Gastroesophageal sphincter (tissue), 4 donors: ENCODE measurements around the gene CIPC. TPM values are rescaled to one million over a fixed set of nuclear protein-coding genes. Genes with fewer than 3 reads are reported as not detected.

Experiments
- ATAC-seq: fragments of 150-250 bp; one replicate; pipeline ENCODE4 v1.9.1; 2016; ENCODE audit warnings: mild to moderate bottlenecking, moderate library complexity
- H3K27ac ChIP-seq, 4 donors: fragments of 200-600 bp; sonication (generic) in 3 of 4; 1 replicate in 3 of 4; 2 replicates in 1 of 4; pipeline ENCODE4 v1.5.1; 2016 to 2019
- H3K27me3 ChIP-seq: fragments of 200-600 bp; sonication (generic); one replicate; pipeline ENCODE4 v1.5.1; 2019
- H3K36me3 ChIP-seq, 2 donors: fragments of 200-600 bp; sonication (generic); one replicate each; pipeline ENCODE4 v1.5.1; 2019; ENCODE audit warnings: control low read depth in 1 of 2
- H3K4me1 ChIP-seq, 3 donors: fragments of 200-600 bp; sonication (generic); 1 replicate in 2 of 3; 2 replicates in 1 of 3; pipeline ENCODE4 v1.5.1; 2016 to 2019; ENCODE audit warnings: control low read depth in 2 of 3
- H3K4me3 ChIP-seq, 2 donors: fragments of 200-600 bp; sonication (generic); one replicate each; pipeline ENCODE4 v1.5.1; 2019; ENCODE audit warnings: mild to moderate bottlenecking in 1 of 2, moderate library complexity in 1 of 2
- H3K9me3 ChIP-seq, 3 donors: fragments of 200-600 bp; sonication (generic); one replicate each; pipeline ENCODE4 v1.5.1; 2017 to 2019; ENCODE audit warnings: control low read depth in 2 of 3
- EP300 ChIP-seq: sonication (generic); formaldehyde crosslinking; IDR thresholded peaks from one replicate; pipeline ENCODE4 v1.6.1; 2017; ENCODE audit warnings: antibody characterized with exemption, mild to moderate bottlenecking
- POLR2A ChIP-seq, 2 donors: fragments of 450-650 bp; IDR thresholded peaks; one replicate each; pipeline ENCODE4 v1.6.1; 2017; ENCODE audit warnings: antibody characterized with exemption in 2 of 2, mild to moderate bottlenecking in 2 of 2, moderate library complexity in 1 of 2
- POLR2AphosphoS5 ChIP-seq: sonication (generic); formaldehyde crosslinking; IDR thresholded peaks from one replicate; pipeline ENCODE4 v1.6.1; 2017; ENCODE audit warnings: antibody characterized with exemption
- WGBS, 2 donors: methylation state at CpG; one replicate each; pipeline ENCODE4 v1.1.5; 2018; ENCODE audit warnings: low coverage in 1 of 2; 5-methylcytosine and 5-hydroxymethylcytosine counted together
- total RNA-seq, 4 donors: library from RNA; depleted of rRNA; stranded (reverse); fragments of >200 nt; gene quantifications; one replicate each; pipeline ENCODE4 v1.1.0, GENCODE V29; 2016
- TF ChIP-seq, protein P1 (sequence below), 4 experiments: fragments of 200-600 bp in 2 of 4; fragments of 450-650 bp in 2 of 4; sonication (generic) in 1 of 4; IDR thresholded peaks; one replicate each; pipeline ENCODE4 v1.5.1; 2017 to 2019; ENCODE audit warnings: antibody characterized with exemption in 4 of 4, mild to moderate bottlenecking in 2 of 4, moderate library complexity in 2 of 4

CIPC gene
- total RNA-seq, 4 donors from 2014 or later: 49.0 to 74.1 (median 60.4) TPM

DNA sequence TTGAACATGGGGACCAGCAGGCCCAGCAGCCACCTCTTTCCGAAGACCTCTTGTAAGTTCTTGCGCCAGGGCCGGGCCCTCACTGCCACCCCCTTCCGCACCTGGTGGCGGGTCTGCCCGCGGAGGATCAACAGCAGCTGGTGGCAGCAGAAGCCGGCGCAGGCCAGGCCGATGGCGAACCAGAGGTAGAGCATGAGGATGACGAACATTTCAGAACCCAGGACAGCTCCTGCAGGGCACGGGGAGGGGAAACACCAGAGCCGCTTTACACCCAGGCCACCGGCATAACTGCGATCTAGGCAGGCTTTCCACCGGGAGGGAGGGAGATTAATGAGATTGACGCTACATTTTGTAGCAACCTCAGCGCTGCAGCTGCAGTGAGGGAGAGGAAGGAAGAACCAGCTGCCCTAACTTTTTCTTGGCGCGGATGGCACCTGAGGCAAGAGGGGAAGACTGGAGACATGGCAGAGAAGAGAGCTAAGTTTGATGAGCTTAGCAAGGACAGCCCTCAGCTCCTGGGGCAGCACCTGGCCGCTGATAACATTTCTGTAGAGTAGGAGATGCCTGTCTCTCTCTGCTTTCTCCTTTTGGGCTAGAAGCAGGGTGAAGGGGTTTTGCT lies 35.8 kb downstream of the CIPC start:
- ATAC-seq: no peak
- Histone ChIP-seq H3K27me3 (peaks cover 89% of the 10 kb centered on the region), H3K27ac (no peak overlapping the region)

DNA sequence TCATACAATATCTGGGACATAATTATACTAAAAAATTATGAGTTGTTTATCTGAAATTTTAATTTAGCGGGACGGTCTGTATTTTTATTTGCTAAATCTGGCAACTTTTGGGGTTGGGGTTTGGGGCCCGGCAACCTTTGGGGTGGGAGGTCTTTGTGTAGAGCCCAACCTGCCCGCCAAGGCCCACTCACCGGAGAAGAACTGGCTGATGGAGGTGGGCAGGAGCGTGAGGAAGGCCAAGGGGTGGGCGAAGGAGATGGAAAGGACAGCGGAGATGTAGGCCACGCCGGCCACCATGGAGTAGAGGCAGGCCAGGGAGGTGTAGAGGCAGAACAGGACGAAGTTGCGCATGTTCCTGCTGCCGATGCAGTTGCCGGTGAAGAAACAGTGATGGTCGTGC lies 41.0 kb downstream of the CIPC start:
- H3K27ac ChIP-seq: no peak overlapping the region
- WGBS, 2 donors: 80 to 88% methylated on average over 5 to 8 of the region's 15 CpGs
- no peaks in the 10 kb centered on the region for H3K9me3 ChIP-seq
- H3K27me3 ChIP-seq: peaks cover 100% of the 10 kb centered on the region
- H3K4me1 ChIP-seq: peaks cover 0 to 31% (median 14%) of the 10 kb centered on the region in 3 donors
- no peaks in the 10 kb centered on the region for H3K36me3 ChIP-seq
- H3K4me3 ChIP-seq: no peak overlapping the region
- no peak for ATAC-seq
- TF ChIP-seq POLR2A (IDR thresholded peaks at IDR 0.05): no peak
- TF ChIP-seq EP300: no peak
- TF ChIP-seq, protein P1, sequence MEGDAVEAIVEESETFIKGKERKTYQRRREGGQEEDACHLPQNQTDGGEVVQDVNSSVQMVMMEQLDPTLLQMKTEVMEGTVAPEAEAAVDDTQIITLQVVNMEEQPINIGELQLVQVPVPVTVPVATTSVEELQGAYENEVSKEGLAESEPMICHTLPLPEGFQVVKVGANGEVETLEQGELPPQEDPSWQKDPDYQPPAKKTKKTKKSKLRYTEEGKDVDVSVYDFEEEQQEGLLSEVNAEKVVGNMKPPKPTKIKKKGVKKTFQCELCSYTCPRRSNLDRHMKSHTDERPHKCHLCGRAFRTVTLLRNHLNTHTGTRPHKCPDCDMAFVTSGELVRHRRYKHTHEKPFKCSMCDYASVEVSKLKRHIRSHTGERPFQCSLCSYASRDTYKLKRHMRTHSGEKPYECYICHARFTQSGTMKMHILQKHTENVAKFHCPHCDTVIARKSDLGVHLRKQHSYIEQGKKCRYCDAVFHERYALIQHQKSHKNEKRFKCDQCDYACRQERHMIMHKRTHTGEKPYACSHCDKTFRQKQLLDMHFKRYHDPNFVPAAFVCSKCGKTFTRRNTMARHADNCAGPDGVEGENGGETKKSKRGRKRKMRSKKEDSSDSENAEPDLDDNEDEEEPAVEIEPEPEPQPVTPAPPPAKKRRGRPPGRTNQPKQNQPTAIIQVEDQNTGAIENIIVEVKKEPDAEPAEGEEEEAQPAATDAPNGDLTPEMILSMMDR (IDR thresholded peaks at IDR 0.05): no peak
- TF ChIP-seq POLR2AphosphoS5: no peak

More for the DNA sequence above, 35.8 kb downstream of the CIPC start:
- Histone ChIP-seq H3K36me3 (no peaks in the 10 kb centered on the region), H3K9me3 (no peaks in the 10 kb centered on the region), H3K4me1 (no peaks in the 10 kb centered on the region), H3K4me3 (no peak overlapping the region)
- 5% methylated on average over 10 of the region's 22 CpGs; no CpG with 5 or more reads in 1 of the 2 donors for WGBS, 2 donors
- TF ChIP-seq, protein P1 (IDR thresholded peaks at IDR 0.05): no peak
- TF ChIP-seq POLR2A (IDR thresholded peaks at IDR 0.05): no peak
- no peak for TF ChIP-seq POLR2AphosphoS5
- TF ChIP-seq EP300: no peak

DNA sequence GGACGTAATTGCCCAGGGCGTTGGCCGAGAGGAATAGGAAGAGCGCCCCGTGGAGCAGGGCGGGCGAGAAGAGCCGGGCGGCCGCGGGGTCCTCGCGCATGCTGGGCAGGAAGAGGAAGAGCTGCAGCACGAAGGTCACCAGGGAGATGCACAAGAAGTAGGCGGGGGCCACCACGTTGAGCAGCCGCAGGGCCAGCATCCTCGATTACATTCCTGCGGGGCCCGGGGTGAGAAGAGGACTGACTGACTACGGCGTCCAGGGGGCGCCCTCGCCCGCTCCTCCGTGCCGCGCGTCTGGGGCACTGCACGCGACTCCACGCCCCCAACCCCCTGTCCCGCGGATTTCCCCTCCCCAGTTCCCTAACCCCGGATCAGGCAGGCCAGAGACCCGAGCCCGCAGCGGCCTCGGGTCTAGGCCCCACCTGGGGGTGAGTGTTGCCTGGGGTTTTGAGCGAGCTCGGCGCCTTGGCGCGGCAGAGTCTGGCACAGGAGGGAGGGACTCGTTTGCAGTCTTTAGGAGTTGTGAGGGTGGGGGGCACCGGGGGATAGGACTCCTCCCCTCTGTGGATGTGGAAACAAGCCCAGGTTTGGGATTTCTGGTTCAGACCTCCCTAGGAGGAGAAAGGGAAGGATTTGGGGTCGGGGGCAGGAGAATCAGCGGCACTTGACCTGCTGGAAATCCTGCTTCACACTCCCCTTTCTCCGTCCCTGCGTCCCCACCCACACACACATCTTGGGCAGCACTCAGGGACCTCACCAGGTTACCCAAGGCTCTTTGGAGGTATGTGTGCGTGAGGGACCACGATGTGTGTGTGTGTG lies 41.7 kb downstream of the CIPC start:
- Histone ChIP-seq H3K9me3 (no peaks in the 10 kb centered on the region), H3K4me1 (peaks cover 0 to 31% (median 14%) of the 10 kb centered on the region in 3 donors), H3K4me3 (no peak overlapping the region), H3K27ac (no peak overlapping the region), H3K36me3 (no peaks in the 10 kb centered on the region), H3K27me3 (peaks cover 100% of the 10 kb centered on the region)
- ATAC-seq: peak; percentile 19
- TF ChIP-seq POLR2A (IDR thresholded peaks at IDR 0.05): no peak
- TF ChIP-seq, protein P1 (IDR thresholded peaks at IDR 0.05): peak in 1 of 4 experiments; percentile 36
- TF ChIP-seq POLR2AphosphoS5: no peak
- 7 to 20% methylated on average over 2 to 5 of the region's 52 CpGs for WGBS, 2 donors

DNA sequence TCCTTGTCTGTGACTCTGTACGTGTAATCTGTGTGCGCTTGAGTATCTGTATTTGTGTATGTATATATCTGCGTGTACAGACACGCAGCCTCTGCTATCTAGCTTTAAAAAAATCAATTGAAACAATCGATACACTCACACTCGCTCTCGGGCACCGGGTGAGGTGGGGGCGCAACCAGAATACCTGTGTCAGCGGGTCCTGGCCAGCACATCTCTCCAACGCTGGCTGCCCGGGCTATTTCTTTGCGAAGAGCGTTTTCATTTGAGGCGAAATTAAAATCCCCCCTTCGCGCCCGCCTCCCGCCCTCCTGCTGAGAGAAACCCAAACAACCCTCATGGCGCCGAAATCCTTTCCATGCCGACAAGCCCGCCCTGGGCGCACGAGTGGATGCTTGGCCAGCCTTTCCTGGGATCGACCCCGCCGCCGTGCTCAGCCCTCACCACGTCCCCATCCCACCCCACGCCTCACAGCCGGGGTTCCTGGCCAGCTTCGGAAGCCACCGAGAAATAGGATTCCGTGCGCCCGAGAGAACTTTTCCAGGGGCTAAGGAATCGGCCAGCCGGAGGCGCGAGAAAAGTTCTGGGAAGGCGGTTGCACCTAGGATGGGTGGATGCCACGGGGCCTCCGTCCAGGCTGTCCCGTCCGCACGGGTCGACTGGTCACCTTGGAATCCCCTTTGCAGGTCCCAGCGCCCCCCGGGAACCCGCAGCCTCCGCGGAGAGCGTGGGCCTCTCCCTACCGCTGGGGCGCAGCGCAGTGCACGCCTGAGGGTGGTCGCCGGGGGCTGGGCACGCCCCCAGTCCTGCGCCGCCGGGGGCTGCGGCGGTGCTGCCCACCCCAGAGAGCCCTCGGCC lies 42.5 kb downstream of the CIPC start:
- WGBS, 2 donors: 2% methylated on average over 9 to 12 of the region's 67 CpGs
- peaks cover 100% of the 10 kb centered on the region for H3K27me3 ChIP-seq
- no peak for TF ChIP-seq EP300
- no peak for TF ChIP-seq POLR2A (IDR thresholded peaks at IDR 0.05)
- no peak for TF ChIP-seq POLR2AphosphoS5
- TF ChIP-seq, protein P1 (IDR thresholded peaks at IDR 0.05): no peak
- no peak overlapping the region for H3K27ac ChIP-seq
- no peak for ATAC-seq
- H3K4me1 ChIP-seq: peaks cover 0 to 31% (median 14%) of the 10 kb centered on the region in 3 donors
- H3K36me3 ChIP-seq: no peaks in the 10 kb centered on the region
- no peaks in the 10 kb centered on the region for H3K9me3 ChIP-seq
- peak overlapping the region in 1 of 2 donors; percentile 47 for H3K4me3 ChIP-seq
